OCI-LY3 (cell line): ENCODE measurements around the gene FRMPD4.

ENCODE experiments used
- EZH2phosphoT487 ChIP-seq: fragments of 200-600 bp; shearing (Covaris generic); IDR thresholded peaks from 2 replicates; pipeline ENCODE4 v1.6.1; 2018; ENCODE audit warnings: antibody characterized with exemption, mixed run types, low read depth
- TF ChIP-seq, protein P1 (sequence below): fragments of 200-600, 300-600 bp; sonication (generic); IDR thresholded peaks from 2 replicates; pipeline ENCODE4 v1.5.1; 2014; ENCODE audit warnings: antibody characterized with exemption, low read length, low read depth

DNA sequence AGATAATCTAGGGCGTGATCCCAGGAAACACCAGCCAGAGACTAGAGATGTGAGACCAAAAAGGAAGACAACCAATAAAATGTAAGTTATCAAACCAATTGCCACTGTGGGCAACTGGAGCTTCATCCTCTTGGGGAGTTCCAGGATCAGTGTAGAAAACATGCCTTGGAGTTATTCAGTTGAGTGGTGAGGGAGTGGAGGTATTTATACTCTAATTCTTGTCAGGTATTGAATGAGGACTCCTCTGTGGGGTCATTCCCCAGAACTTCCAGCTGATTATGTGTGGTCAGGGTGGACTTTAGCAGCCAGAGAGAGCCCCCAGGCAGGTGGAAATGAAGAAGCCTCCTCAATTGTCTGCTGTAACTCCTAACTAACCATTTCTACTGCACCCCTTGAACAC lies 509.0 kb downstream of the FRMPD4 start:
- TF ChIP-seq EZH2phosphoT487: no peak
- TF ChIP-seq, protein P1, sequence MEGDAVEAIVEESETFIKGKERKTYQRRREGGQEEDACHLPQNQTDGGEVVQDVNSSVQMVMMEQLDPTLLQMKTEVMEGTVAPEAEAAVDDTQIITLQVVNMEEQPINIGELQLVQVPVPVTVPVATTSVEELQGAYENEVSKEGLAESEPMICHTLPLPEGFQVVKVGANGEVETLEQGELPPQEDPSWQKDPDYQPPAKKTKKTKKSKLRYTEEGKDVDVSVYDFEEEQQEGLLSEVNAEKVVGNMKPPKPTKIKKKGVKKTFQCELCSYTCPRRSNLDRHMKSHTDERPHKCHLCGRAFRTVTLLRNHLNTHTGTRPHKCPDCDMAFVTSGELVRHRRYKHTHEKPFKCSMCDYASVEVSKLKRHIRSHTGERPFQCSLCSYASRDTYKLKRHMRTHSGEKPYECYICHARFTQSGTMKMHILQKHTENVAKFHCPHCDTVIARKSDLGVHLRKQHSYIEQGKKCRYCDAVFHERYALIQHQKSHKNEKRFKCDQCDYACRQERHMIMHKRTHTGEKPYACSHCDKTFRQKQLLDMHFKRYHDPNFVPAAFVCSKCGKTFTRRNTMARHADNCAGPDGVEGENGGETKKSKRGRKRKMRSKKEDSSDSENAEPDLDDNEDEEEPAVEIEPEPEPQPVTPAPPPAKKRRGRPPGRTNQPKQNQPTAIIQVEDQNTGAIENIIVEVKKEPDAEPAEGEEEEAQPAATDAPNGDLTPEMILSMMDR: no peak
